HuH-7 (cell line): Measurements from ENCODE around the gene ACVRL1.

Experiments
- DNase-seq: peaks from one replicate; pipeline ENCODE4 v3.0.0; 2011; ENCODE audit warnings: low spot score

ACVRL1 gene

DNA sequence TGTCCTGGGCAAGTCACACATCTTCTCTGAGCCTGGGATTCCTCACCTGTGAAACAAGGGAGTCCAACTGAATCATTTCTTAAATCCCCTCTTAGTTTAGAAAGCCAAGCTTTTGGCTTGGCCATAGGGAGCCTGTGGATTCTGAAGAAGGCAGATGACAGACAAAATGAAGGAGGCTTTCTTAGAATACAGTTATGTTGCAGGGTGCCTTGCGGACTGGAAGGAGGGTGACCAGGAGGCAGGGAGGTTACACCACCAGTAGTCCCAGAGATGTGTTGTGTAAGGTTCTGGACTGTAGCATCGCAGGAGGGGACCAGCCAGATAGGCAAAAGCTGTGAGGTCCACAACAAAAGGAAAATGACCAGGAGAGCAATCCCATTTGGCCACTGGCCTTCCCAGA lies 36.0 kb downstream of the ACVRL1 start:
- no peak for DNase-seq

DNA sequence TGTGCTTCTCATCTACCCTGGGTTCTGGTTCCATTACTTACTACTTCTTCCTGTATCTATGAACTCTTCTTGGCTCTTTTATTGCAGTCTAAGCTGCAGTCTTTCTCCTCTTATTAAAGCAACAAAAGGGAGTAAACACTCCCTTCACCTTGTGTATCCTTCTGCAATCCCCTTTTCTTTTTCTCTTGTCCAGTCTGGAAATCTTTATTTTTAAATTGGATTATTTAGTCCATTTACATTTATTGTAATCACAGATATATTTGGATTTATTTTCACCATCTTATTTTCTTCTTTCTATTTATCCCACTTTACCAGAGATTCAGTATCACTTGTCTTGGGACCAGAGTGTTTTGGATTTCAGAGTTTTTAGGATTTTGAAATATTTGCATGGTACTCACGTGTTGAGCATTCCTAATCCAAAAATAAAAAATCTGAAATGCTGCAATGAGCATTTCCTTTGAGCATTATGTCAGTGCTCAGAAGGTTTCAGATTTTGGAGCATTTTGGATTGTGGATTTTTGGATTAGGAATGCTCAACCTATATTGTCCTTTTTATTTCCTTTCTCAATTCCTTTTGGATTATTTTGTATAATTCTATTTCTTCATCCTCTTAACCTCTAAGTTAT lies 37.4 kb downstream of the ACVRL1 start:
- no peak for DNase-seq

DNA sequence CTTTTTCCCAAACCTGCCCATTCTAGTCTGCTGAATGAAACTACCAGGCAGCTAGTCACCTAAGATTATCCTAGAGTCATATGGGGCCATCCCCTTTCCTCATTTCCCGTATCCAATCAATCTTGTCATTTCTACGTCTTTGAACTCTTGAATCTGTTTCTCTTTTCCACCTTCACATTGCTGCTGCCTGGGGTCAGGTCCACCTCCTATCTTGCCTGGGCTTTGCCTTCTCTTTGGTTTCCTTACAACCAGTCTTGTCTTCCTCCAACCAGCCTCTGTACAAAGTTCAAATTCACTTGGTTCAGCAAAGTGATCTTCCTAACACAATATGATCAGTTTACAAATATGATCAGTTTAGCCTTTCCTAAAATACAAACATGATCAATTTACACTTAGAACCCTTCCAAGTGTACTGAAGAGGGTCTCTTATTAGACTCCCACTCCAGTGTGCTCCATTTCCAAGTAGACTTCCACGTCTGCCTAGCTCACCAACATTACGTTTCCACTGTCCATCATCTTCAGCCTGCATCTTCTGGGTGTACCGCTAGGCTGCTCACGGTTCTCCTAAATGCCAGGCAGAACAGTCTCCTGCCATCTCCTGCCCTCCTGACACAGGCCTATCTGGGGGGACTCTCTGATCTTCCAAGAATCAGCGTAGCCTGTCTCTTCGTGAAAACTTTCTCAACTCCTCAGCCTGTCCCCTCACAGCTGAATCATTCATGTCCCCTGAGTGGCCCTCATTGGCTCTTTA lies 40.1 kb downstream of the ACVRL1 start:
- no peak for DNase-seq

DNA sequence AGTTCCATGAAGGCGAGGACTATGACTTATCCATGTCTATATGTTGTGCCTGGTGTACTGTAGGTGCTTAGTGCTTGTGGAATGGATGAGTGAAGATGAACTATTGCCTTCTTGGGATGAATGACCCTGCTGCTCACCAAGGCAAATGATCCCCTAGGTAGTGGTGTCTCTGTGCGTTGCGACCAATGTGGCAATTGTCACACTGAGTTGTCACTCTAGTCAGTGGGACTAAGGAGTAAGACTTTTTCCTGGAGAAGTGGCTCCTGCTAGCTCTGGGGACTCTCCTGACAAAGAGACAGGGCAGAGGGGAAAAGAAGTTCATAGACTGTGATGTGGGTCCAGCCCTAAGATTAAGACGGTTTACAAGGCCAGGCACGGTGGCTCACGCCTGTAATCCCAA lies 40.8 kb downstream of the ACVRL1 start:
- no peak for DNase-seq

DNA sequence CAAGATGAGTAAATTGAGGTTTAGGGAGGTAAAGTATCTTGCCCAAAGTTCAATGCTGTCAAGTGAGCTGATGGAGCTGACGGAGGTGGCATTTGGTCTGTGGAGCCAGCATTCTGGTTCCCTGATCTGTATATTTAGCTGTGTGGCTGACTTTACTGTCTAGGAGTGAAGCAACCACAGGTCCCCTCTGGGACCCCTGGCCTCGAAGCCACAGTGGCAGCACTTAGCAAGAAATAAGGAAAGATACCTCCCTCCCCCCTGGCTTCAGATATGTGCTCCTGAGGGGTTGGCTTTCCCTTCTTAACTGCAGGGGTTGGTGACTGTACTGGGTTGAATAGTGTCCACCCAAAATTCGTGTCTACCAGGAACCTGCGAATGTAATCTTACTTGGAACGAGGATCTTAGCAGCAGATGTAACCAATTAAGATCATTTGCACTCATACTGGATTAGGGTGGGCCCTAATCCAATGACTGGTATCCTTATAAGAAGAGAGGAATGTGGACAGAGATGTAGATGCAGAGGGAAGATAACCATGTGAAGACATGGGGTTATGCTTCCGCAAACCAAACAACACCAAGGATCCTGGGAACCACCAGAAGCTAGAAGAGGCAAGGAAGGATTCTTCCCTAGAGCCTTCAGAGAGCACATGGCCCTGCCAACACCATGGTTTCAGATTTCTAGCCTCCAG lies 42.2 kb downstream of the ACVRL1 start:
- no peak for DNase-seq

DNA sequence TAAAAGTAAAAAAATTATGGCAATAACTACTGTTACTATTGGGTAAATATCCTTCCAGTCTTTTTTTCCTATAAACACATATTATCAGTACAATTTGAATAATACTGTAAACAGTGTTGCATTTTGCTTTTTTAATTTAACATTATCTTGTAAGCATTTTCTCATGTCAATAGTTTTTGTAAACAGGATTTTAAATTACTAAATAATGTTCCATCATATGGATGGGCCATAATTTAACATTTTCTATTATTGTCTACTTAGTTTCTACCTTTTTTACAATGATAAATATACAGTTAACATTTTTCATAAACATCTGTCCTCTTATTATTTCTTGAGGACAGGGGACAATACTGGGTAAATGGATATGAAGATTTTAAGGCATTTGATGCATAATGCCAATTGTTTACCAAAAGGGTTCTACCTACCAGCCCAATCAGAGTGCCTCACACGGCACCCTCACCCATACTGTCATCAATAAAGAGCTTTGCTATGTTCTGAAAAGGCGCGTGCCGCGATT lies 43.4 kb downstream of the ACVRL1 start:
- DNase-seq, result no peak

DNA sequence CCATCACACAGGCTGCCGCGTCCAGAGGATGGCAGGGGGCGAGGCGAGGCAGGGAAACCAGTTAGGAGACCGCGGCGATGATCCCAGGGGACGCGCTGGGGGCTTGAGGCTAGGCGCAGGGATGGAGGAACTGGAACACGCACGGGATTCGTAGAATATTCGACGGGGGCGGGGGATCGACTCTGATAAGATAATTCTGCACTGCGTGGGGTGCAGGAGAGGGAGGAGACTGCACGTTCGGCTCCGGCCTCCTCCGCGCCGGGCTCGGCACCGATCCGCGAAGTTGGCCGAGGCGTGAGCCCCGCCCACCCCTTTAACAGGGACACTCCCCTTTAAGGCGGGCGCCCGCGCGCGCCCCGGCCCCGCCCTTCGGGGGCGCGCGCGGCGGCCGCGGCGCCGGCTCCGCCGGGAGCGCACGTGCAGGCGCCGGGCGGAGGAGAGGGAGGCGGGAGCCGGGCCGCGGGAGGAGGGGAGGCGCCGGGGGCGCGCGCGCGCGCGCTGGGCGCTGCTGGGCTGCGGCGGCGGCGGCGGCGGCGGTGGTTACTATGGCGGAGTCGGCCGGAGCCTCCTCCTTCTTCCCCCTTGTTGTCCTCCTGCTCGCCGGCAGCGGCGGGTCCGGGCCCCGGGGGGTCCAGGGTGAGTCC lies 44.0 kb downstream of the ACVRL1 start, which contains the start of gene ACVR1B:
Gene ACVR1B (plus strand): TSS at position 501 of the 644 bp plus-strand sequence. CDS start 45 bp downstream, at position 546.
- DNase-seq, result peak; percentile 78

DNA sequence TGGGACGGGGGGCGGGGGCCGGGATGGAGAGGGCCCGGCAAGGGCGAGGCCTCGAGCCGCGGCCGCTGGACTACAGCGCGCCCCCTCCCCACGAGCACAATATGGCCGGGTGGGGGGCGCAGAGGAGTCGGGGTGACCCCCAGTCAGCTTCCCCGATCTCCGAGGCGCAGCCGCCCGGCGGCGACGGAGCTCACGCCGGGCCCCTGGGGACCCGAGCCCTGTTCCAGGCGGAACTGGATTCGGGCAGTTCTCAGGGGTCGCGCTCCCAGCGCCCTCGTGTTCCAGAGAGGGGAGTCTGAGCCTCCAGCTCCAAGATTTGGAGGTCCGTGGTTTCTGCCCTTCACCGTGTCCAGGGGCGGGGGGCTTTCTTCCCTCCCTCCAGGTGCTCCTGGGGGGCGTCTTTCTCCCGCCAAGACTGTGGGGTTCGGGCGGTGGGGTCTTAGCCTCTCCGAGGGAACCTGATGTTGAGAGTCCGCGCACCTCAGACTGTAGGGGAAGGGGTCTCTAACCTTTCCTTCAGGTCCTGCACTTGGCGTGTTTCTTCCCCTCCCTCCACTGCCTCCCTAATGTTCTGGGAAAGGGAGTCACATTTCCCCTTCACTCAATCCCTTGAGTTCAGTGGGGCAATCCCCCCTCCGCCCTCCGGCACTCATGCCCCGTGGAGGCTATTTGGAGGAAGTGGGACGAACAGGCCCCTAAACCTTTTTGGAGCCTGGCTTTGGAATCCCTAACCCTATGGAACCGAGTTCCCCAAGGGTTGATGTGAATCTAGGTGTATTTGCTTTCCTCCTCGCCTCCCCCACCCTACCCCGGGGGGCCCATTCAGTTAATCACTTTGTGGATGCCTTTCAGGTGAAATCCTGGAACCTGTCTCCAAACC lies 44.8 kb downstream of the ACVRL1 start:
- DNase-seq, result no peak

DNA sequence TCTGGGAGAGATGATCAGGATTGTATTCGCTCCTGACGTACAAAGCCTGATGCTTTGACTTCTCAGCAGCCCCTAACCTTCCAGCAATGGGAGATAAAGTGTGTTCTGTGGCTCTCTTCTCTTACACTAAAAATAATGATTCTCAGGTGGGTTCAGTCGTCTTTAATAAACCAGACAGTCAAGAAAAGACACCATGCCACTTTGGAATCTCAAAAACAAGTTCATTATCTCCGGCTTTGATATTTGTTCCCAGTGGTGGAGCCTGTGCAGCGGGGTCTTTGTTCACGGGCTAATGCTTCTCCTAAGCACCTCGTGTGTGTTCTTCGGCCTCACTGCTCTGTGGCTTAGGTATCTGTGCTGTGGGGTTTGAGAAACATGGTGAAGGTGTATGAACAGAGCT lies 45.8 kb downstream of the ACVRL1 start:
- DNase-seq, result no peak

DNA sequence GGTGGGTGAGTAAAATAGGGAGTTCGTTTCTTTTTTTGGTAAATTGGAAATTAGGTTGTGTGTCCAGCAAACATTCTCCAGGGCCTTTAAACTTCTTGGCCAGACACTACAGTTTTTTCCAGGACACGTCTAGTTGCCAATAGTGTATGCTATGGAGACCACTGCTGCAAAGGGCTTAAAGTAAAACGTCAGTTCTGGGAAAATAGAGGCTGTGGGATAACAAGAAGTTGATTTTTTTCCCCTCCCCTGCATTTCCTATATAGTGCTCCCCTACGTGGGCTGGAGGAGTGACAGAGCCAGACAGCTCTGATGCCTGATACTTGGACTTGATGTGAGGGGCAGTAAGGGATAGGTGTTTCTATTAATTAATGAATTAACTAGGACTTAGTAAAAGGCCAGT lies 46.6 kb downstream of the ACVRL1 start:
- no peak for DNase-seq

DNA sequence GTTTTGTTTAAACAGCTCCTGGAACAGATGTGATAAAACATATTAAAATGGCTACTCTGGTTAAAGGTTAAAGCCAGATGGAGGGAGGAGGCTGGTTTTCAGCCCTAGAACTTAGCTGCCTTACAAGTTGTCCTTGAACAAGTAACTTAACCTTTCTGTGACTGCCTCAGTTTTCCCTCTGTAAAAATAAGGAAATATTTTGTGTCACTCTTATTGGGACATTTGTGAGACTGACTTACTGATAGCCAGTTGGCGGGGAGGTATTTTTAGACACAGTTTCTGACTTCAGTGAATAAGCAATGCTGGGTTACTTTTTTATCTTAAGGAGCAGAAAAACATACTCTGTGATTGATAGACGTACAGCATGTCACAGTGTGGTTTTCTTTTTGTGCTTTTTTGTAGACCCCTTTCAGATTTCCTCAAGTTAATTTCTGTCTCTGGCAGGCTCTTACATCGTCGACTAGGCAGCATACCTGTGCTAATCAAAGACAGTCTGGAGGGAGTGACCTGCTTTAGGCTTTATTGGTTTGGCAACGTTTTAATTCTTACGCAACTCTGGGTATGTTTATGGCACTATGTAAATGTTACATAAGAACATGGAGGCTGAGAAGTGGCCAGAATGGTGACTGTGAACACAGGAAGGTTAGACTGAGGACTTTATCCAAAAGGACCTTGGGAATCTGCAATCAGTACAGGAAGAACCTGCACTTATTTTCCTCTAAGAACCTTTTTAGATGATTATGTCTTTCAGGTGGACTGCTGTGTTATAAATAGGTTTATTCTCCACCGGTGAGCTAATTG lies 47.5 kb downstream of the ACVRL1 start:
- DNase-seq, result no peak

DNA sequence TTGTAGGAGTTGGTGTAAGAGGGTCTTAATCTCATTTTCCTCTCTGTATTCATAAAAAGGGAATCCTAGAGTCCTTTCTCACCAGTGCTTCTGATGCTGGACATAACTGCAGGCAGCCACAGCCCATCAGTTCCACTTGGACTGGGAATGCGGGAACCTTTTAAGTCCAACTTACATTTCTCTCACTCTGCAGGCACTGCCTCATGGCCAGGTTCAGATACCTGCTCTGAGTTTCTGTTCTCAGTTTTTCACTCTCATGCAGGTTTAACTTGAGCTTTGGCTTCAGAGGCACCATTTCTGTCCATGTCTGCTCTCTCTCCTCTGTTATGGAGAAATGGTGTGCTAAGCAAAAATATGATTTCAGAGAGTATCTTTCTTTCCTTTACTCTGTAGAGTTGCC lies 48.4 kb downstream of the ACVRL1 start:
- DNase-seq, result no peak

DNA sequence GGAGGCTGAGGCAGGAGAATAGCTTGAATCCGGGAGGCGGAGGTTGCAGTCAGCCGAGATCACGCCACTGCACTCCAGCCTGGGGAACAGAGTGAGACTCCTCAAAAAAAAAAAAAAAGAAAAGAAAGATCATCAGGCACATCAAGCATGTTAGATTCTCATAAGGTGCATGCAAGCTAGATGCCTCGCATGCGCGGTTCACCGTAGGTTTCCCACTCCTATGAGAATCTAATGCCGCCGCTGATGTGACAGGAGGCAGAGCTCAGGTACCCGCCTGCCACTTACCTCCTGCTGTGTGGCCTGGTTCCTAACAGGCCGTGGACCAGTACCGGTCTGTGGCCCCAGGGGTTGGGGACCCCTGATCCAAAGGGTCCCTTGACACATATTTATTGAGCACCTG lies 51.2 kb downstream of the ACVRL1 start:
- no peak for DNase-seq

DNA sequence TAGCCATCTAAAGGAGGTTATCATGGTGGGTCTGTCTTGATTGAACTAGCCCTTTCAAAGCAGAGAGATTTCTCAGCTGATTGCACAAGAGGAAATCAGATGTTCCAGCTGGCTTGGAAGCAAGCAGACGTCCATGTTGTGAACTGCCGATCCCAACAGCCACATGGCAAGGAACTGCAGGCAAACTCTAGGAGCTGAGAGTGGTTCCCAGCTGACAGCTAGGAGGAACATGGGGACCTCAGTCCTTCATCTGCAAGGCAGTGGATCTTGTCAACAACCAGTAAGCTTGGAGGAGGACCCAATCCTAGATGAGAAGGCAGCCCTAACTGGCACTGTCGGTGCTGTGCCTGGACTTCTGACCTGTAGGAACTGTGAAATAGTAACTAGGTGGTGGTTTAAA lies 51.9 kb downstream of the ACVRL1 start:
- no peak for DNase-seq

DNA sequence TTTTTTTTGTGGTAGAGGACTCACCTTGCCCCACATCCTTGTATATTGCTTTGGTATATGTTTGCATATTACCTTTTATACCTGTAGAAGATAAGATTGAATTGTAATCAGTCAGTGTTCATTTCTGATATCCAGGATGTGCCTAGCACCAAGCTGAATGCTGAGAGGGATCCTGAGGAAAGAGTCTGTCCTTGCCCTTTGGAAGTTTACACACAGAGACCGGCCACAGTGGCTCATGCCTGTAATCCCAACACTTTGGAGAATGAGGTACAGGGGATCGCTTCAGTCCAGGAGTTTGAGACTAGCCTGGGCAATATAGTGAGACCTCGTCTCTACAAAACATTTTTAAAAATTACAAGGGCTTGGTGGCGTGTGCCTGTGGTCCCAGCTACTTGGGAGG lies 52.6 kb downstream of the ACVRL1 start:
- no peak for DNase-seq

DNA sequence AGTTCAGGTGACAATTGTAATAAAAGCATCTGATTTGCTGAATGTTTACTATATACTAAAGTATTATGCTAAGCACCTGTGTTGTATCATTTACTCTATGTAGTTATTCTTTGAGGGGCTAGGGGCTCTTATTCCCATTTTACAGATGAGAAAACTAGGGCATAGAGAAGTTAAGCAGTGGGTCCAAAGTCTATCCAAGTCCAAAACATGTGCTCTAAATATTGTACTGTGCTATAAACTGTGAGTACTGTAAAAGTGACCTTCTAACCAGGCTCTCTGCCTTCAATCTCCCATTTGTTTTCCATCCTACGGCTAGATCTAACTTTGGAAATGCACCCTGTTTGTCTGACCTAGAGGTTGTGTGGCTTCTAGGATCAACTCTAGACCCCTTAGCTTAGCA lies 53.2 kb downstream of the ACVRL1 start:
- no peak for DNase-seq

DNA sequence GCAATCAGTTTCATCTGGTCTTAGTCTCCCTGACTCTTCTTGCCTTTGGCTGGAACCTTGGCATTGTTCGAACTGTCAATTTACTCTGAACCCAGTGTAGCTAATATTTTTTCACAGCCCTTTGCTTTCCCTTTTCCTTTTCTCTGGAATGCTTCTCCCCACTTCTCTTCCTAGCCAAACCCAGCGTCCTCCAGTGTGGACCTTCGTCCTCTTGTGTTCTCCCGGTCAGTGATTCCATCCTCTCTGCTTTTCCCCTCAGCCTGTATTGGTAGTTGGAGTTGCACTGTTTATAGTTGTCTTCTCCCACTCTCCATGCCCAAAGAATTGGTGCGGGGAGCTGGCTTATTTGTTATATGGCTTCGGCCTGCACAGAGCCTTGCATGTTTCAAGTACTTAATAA lies 53.6 kb downstream of the ACVRL1 start:
- DNase-seq, result no peak

DNA sequence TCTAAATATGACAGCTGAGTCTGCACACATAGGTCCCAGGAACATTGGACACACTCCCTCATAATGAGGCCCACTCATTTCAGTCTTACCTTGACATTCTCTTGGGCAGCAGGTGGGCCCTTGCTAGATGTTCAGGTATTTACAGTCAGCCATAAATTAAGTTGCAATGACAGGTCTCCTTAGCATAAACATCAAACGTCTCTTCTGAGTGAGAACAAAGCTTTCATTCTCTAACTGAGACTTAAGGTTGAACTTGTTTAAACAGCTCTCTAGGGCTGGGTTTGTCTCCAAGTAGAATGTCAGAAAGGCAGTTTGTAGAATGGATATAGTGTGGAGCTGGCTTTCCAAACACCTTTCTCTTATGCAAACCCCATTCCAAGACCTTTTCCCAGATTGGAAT lies 54.5 kb downstream of the ACVRL1 start:
- DNase-seq, result peak; percentile 37

DNA sequence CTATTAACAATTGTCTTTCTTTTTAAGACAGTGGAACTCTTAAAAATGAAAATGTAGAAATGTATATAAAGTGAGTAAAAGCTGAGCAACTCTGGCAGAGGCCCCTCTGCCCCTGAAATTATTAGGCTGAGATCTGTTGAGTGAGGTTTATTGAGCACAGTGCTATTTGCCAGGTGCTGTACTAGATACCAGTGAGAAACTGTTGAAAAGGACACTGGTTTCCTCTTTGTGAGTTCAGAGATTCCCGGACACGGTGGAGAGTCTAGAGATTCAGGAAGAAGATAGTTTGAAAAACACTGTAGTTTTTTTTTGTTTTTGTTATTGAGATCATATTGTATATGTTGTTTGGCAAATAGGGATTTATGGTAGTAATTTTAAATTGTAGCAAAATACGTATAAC lies 55.4 kb downstream of the ACVRL1 start:
- no peak for DNase-seq

DNA sequence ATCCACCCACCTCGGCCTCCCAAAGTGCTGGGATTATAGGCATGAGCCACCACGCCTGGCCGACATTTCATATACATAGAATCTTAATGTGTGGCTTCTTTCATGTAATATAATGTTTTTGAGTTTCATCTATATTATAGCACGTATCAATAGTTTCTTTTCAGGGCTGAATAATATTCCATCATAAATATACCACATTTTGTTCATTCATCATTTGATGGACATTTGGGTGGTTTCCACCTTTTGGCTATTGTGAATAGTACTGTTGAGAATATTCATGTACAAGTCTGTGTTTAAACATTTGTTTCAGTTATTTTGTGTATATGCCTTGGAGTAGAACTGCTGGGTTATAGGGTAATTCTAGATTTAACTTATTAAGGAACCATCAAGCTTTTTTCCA lies 56.2 kb downstream of the ACVRL1 start:
- no peak for DNase-seq

DNA sequence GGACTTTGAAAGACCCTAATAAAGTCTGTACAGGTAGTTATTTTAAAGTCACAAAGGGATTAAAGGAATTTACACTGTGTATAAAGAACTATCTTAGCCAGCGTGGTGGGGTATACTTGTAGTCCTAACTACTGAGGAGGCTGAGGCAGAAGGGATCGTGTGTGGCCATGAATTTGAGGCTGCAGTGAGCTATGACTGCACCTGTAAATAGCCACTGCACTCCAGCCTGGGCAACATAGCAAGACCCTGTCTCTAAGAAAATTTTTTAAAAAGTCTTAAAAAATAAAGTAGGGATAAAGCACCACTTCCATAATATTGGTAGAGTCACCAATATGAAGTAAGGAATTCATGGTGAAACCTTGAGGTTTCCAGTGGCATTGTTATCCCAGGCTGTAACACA lies 62.3 kb downstream of the ACVRL1 start:
- DNase-seq, result no peak
